OCI-LY3 (cell line): ENCODE results near the gene LRP1B.

Source experiments
- CTCF ChIP-seq: fragments of 200-600, 300-600 bp; sonication (generic); IDR thresholded peaks from 2 replicates; pipeline ENCODE4 v1.5.1; 2014; ENCODE audit warnings: antibody characterized with exemption, low read length, low read depth
- EZH2phosphoT487 ChIP-seq: fragments of 200-600 bp; shearing (Covaris generic); IDR thresholded peaks from 2 replicates; pipeline ENCODE4 v1.6.1; 2018; ENCODE audit warnings: antibody characterized with exemption, mixed run types, low read depth

GRCh38 chr2:140895378-140895777 lies 1235.4 kb downstream of the LRP1B start:
- TF ChIP-seq CTCF (no peak), EZH2phosphoT487 (no peak)
